Spleen (tissue), 7 donors: ENCODE results near the gene SAXO2.

ENCODE experiments used
- CTCF ChIP-seq, 11 experiments: fragments of 200-600 bp in 7 of 11; fragments of 450-650 bp in 4 of 11; sonication (generic) in 4 of 11; IDR thresholded peaks in 8 of 11; conservative IDR thresholded peaks in 3 of 11; 1 replicate in 7 of 11; 2 replicates in 4 of 11; pipeline versions ENCODE4 v1.4.0 to v1.8.0; 2016 to 2021; ENCODE audit warnings: antibody characterized with exemption in 11 of 11, inconsistent platforms in 4 of 11, mild to moderate bottlenecking in 1 of 11
- POLR2AphosphoS5 ChIP-seq, 3 donors: sonication (generic); formaldehyde crosslinking; IDR thresholded peaks; one replicate each; pipeline ENCODE4 v1.5.1; 2017; ENCODE audit warnings: antibody characterized with exemption in 3 of 3
- donor health status: DM: no; HTN: no; CAD: no; lungs with moderate emphysema.
- donor health status: DM: no; HTN: no; CAD: no.
- donor health status: DM: no; HTN: no; CAD: no.

- TF ChIP-seq CTCF (IDR thresholded peaks at IDR 0.05 in 8 of 11, conservative IDR thresholded peaks at IDR 0.05 in 3 of 11) (no peak), POLR2AphosphoS5 (IDR thresholded peaks at IDR 0.05) (no peak)
Measured at GRCh38 chr15:82272154-82272553, 9.5 kb downstream of the SAXO2 start.
